Neural progenitor cell (in vitro differentiated cells): ENCODE results near the gene LRBA. TPM values are rescaled to one million over a fixed set of nuclear protein-coding genes. Genes with fewer than 3 reads are reported as not detected.
"Not testable (repeated sequence)": the region's sequence is repeated elsewhere in the genome, so short reads cannot be mapped to it uniquely, and the experiment has no call there.

Source experiments
- DNase-seq: peaks from one replicate; pipeline ENCODE4 v3.0.0-alpha.2; 2016; ENCODE audit warnings: low spot score
- H2AFZ ChIP-seq: fragments of 200-600 bp; sonication (generic); replicated peaks from 2 replicates; pipeline ENCODE4 v1.6.1; 2016; ENCODE audit warnings: antibody characterized with exemption
- H3F3A ChIP-seq: fragments of 200-600 bp; sonication (generic); 2 replicates; pipeline ENCODE4 v1.6.1; 2016; ENCODE audit warnings: antibody characterized with exemption, low read depth
- H3K27ac ChIP-seq: fragments of 200-600 bp; sonication (generic); 2 replicates; pipeline ENCODE4 v1.5.1; 2016; ENCODE audit warnings: mild to moderate bottlenecking
- H3K27me3 ChIP-seq: fragments of 200-600 bp; sonication (generic); 2 replicates; pipeline ENCODE4 v1.6.1; 2016; ENCODE audit warnings: mild to moderate bottlenecking, moderate library complexity
- H3K36me3 ChIP-seq: fragments of 200-600 bp; sonication (generic); 2 replicates; pipeline ENCODE4 v1.5.1; 2016
- H3K4me1 ChIP-seq: fragments of 200-600 bp; sonication (generic); 2 replicates; pipeline ENCODE4 v1.6.1; 2016; ENCODE audit warnings: mixed run types
- H3K4me2 ChIP-seq: fragments of 200-600 bp; sonication (generic); 2 replicates; pipeline ENCODE4 v1.6.1; 2016
- H3K4me3 ChIP-seq: fragments of 200-600 bp; sonication (generic); 2 replicates; pipeline ENCODE4 v1.5.1; 2016
- H3K79me2 ChIP-seq: fragments of 200-600 bp; sonication (generic); 2 replicates; pipeline ENCODE4 v1.6.1; 2016; ENCODE audit warnings: low read depth
- H3K9ac ChIP-seq: fragments of 200-600 bp; sonication (generic); 2 replicates; pipeline ENCODE4 v1.6.1; 2016
- H3K9me3 ChIP-seq: fragments of 200-600 bp; sonication (generic); 2 replicates; pipeline ENCODE4 v1.5.1; 2016; ENCODE audit warnings: low read depth
- H4K20me1 ChIP-seq: fragments of 200-600 bp; sonication (generic); 2 replicates; pipeline ENCODE4 v1.6.1; 2016; ENCODE audit warnings: low read depth
- H3K27ac Mint-ChIP-seq: 3 replicates; pipeline ENCODE4 v1.8.0; 2021; ENCODE audit warnings: mixed read lengths
- H3K27me3 Mint-ChIP-seq: 2 replicates; pipeline ENCODE4 v1.8.0; 2022; ENCODE audit warnings: low read depth, mild to moderate bottlenecking, inconsistent platforms, moderate library complexity, mixed read lengths; ENCODE audit not compliant: insufficient read depth
- H3K36me3 Mint-ChIP-seq: 3 replicates; pipeline ENCODE4 v1.8.0; 2021; ENCODE audit warnings: mixed read lengths
- H3K4me1 Mint-ChIP-seq: 3 replicates; pipeline ENCODE4 v1.8.0; 2021; ENCODE audit warnings: mixed read lengths
- H3K4me3 Mint-ChIP-seq: 3 replicates; pipeline ENCODE4 v1.8.0; 2021; ENCODE audit warnings: mild to moderate bottlenecking, moderate library complexity, mixed read lengths
- H3K9me3 Mint-ChIP-seq: 3 replicates; pipeline ENCODE4 v1.8.0; 2020; ENCODE audit warnings: mixed read lengths
- CTCF ChIP-seq: fragments of 200-600 bp; sonication (generic); IDR thresholded peaks from 2 replicates; pipeline ENCODE4 v1.5.1; 2017; ENCODE audit warnings: antibody characterized with exemption, mild to moderate bottlenecking
- EZH2 ChIP-seq: fragments of 200-600 bp; sonication (generic); IDR thresholded peaks from 2 replicates; pipeline ENCODE4 v1.6.1; 2017; ENCODE audit warnings: antibody characterized with exemption, mild to moderate bottlenecking, moderate library complexity
- EZH2phosphoT487 ChIP-seq: fragments of 200-600 bp; sonication (generic); IDR thresholded peaks from 2 replicates; pipeline ENCODE4 v1.6.1; 2017; ENCODE audit warnings: antibody characterized with exemption
- total RNA-seq: library from RNA; depleted of rRNA; stranded (reverse); fragments of >200 nt; gene quantifications from 2 replicates; pipeline ENCODE4 v1.2.3, GENCODE V29; 2015; ENCODE audit warnings: low replicate concordance

The LRBA gene
- total RNA-seq = 94.3 and 111 TPM in 2 replicates

DNA sequence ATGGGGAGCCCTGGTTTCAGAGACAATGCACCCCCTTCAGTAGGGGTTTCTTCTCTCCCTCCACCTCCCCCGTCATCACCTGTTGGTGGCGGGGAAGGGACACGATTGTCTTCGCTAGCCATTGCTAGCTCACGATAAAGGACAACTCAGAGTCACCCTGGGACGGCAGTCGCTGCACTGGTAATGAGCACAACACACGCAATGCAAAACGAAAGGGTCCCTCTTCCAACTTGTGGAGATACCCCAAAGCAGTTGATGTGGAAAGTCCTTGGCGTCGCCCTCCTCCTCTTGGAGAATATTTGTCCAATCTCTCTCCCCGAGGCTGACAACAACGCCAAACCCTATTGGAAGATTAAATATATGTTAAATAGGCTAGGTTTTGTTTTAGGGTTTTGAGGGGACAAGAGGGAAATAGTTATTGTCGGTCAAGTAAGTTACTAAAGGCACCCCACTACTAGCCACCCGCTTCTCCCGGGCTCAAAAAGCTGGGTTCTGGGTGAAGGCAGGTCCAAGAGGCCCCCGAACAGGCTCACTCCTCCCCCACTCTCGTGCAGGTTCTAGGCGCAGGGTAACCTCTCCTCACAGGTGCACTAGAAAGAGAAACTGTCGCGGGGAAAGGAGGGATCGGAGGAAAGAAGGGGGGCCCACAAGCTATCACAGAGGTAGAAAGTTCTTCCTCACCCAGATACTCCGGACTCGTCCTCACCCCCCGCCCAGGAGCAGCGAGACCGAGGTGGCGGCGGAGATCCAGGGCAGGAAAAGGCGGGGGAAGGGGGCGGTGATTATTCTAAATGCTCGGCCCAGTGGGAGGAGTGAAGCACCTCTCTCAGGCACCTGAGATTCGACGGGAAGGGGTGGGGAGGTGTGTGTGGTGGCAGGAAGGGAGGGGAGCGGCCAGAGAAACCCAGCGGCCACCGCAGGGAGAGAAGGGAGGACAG is at the start of gene LRBA:
Gene LRBA (minus strand): TSS at position 764 of the 938 bp plus-strand sequence. CDS start 642 bp downstream, at position 122.
- peak within 1 kb of the TSS; percentile 98 for H3K27ac Mint-ChIP-seq
- TF ChIP-seq CTCF (no peak), EZH2 (no peak), EZH2phosphoT487 (no peak)

GRCh38 chr4:151063143-151063542 is 48.1 kb upstream of the LRBA start:
- not testable (repeated sequence) for H3K27ac ChIP-seq, H3K4me3 ChIP-seq, H4K20me1 ChIP-seq, H3K4me2 ChIP-seq, H3K27me3 ChIP-seq, H3K27ac Mint-ChIP-seq, H3K79me2 ChIP-seq, H3K9ac ChIP-seq, DNase-seq, H3K27me3 Mint-ChIP-seq, H3K36me3 Mint-ChIP-seq, H3K9me3 Mint-ChIP-seq, H3F3A ChIP-seq, H3K9me3 ChIP-seq, H3K4me1 ChIP-seq, H3K4me3 Mint-ChIP-seq, H2AFZ ChIP-seq, H3K4me1 Mint-ChIP-seq, H3K36me3 ChIP-seq

More for the DNA sequence above, at the start of gene LRBA:
- Histone ChIP-seq H3K9ac (peak within 1 kb of the TSS; percentile 28), H3K36me3 (peaks cover 5% of the 10 kb centered on the region), H3F3A (peaks cover 30% of the 10 kb centered on the region), H3K9me3 (no peaks in the 10 kb centered on the region), H3K27ac (peak within 1 kb of the TSS; percentile 81), H2AFZ (peak within 1 kb of the TSS; percentile 89), H3K27me3 (no peaks in the 10 kb centered on the region), H3K4me2 (peak within 1 kb of the TSS; percentile 89), H3K4me3 (peak within 1 kb of the TSS; percentile 84), H4K20me1 (peaks cover 19% of the 10 kb centered on the region), H3K79me2 (peaks cover 51% of the 10 kb centered on the region), H3K4me1 (peaks cover 13% of the 10 kb centered on the region)
- Mint-ChIP-seq H3K36me3 (peaks cover 2% of the 10 kb centered on the region), H3K27me3 (peaks cover 3% of the 10 kb centered on the region), H3K4me1 (peaks cover 26% of the 10 kb centered on the region), H3K4me3 (peak within 1 kb of the TSS; percentile 100), H3K9me3 (no peaks in the 10 kb centered on the region)
- DNase-seq = peak; percentile 87

DNA sequence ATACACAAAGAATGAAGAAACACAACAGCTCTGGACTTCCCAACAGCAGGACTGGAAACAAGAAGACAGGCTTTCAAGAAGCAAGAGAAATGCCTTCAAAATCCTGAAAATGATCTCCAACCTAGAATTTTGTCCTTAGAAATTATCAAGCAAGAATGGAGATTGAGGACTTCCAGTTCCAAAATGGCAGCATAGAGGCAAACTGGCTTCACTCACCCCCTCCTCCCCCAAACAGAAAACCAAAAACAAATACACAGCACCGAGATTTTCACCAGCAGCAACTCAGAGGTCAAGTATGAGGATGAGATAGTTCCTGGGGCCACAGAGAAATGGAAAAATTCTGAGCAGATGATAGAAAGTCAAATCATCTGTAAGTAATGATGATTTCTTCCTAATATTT is 40.5 kb upstream of the LRBA start:
- H3K4me3 ChIP-seq = no peak overlapping the region
- no peak overlapping the region for H3K9ac ChIP-seq
- Mint-ChIP-seq H3K9me3 (peaks cover 3% of the 10 kb centered on the region), H3K36me3 (no peaks in the 10 kb centered on the region), H3K4me1 (no peaks in the 10 kb centered on the region), H3K27me3 (no peaks in the 10 kb centered on the region), H3K27ac (no peak overlapping the region), H3K4me3 (no peak overlapping the region)
- no peak overlapping the region for H3K27ac ChIP-seq
- no peak overlapping the region for H3K4me2 ChIP-seq
- no peaks in the 10 kb centered on the region for H3K27me3 ChIP-seq
- no peaks in the 10 kb centered on the region for H3K4me1 ChIP-seq
- no peak for DNase-seq
- H3K9me3 ChIP-seq = no peaks in the 10 kb centered on the region
- H3K79me2 ChIP-seq = no peaks in the 10 kb centered on the region
- H3F3A ChIP-seq = no peaks in the 10 kb centered on the region
- no peak overlapping the region for H2AFZ ChIP-seq
- H4K20me1 ChIP-seq = no peaks in the 10 kb centered on the region
- TF ChIP-seq EZH2 (no peak), CTCF (no peak), EZH2phosphoT487 (no peak)
- no peaks in the 10 kb centered on the region for H3K36me3 ChIP-seq

DNA sequence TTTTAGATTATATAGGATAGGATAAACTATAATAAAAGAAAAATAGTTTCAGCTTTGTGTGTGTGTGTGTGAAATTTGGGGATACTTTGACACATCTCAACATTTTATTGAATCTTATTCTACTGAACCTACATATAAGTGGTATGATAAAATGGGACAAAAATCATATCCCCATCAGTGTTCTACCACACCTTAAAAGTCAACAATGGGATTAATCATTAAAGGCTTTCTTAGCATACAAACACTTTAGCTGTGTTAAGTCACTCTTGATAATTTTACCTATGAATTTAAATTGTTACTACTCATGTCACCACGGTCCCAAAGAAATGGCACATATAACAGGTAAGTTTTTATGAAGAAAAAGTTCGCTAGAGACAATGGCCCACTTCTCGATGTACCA is 37.7 kb upstream of the LRBA start:
- no peaks in the 10 kb centered on the region for H3K9me3 ChIP-seq
- Mint-ChIP-seq H3K4me1 (no peaks in the 10 kb centered on the region), H3K27me3 (no peaks in the 10 kb centered on the region), H3K36me3 (no peaks in the 10 kb centered on the region), H3K4me3 (no peak overlapping the region), H3K27ac (no peak overlapping the region), H3K9me3 (peaks cover 3% of the 10 kb centered on the region)
- no peak overlapping the region for H2AFZ ChIP-seq
- peaks cover 6% of the 10 kb centered on the region for H3F3A ChIP-seq
- H3K27me3 ChIP-seq = no peaks in the 10 kb centered on the region
- H3K36me3 ChIP-seq = no peaks in the 10 kb centered on the region
- no peak overlapping the region for H3K4me2 ChIP-seq
- DNase-seq = no peak
- H4K20me1 ChIP-seq = no peaks in the 10 kb centered on the region
- no peak overlapping the region for H3K4me3 ChIP-seq
- H3K79me2 ChIP-seq = no peaks in the 10 kb centered on the region
- TF ChIP-seq EZH2 (no peak), CTCF (no peak), EZH2phosphoT487 (no peak)
- H3K27ac ChIP-seq = no peak overlapping the region
- no peak overlapping the region for H3K9ac ChIP-seq
- H3K4me1 ChIP-seq = peaks cover 5% of the 10 kb centered on the region
